ENCODE data around the gene RFPL2.
"Not testable (repeated sequence)": the region's sequence is repeated elsewhere in the genome, so short reads cannot be mapped to it uniquely, and the experiment has no call there.

Gene RFPL2

DNA sequence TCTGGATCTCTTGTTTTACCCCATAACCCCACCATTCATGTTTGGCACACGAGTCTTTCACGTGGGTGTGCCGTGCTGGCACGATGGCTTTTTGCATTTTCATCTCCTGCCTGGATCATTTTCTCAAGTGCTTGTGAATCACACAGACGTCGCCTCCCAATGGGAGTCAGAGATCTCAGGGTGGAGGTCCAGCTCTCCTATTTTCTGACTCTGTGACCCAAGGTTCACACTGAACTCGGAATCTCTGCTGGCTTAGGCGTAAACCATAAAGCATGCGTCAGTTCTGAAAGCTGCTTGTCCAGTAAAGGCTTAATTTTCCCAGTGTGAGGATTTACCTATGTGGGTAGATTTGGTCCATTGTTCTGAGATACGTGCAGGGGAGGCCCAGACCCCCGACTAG, 29.8 kb downstream of the RFPL2 start:
- DNase-seq (ENCODE audit: low read depth, low spot score) = no peak
- CTCF ChIA-PET = no interaction called here
- no peak overlapping the region for H3K4me3 ChIP-seq (ENCODE audit: low read depth, low read length)
- POLR2A ChIA-PET = no interaction called here
- TF ChIP-seq, protein P1, sequence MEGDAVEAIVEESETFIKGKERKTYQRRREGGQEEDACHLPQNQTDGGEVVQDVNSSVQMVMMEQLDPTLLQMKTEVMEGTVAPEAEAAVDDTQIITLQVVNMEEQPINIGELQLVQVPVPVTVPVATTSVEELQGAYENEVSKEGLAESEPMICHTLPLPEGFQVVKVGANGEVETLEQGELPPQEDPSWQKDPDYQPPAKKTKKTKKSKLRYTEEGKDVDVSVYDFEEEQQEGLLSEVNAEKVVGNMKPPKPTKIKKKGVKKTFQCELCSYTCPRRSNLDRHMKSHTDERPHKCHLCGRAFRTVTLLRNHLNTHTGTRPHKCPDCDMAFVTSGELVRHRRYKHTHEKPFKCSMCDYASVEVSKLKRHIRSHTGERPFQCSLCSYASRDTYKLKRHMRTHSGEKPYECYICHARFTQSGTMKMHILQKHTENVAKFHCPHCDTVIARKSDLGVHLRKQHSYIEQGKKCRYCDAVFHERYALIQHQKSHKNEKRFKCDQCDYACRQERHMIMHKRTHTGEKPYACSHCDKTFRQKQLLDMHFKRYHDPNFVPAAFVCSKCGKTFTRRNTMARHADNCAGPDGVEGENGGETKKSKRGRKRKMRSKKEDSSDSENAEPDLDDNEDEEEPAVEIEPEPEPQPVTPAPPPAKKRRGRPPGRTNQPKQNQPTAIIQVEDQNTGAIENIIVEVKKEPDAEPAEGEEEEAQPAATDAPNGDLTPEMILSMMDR (IDR thresholded peaks at IDR 0.05; ENCODE audit: insufficient read depth, low read length, missing control alignments) = no peak

DNA sequence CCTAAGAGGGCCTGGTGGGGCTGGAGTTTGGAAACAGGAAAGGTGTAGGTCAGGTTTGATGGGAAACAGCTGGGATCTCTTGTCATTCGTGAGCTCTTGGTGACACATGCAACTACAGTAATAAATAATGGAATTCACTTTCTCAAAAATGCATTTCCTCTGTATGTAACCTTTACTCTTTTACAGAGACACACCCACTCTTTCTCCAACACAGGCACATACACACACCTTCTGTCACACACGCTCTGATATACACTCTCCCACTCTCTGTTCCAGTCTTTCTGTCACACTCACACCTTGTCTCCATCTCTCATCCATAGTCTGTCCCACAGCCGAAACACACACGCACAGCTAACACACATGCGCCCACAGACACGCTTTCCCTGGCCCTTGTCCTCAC, 39.2 kb downstream of the RFPL2 start:
- DNase-seq (ENCODE audit: low read depth, low spot score) = no peak
- no peak overlapping the region for H3K4me3 ChIP-seq (ENCODE audit: low read depth, low read length)
- POLR2A ChIA-PET = no interaction called here
- CTCF ChIA-PET = no interaction called here
- TF ChIP-seq, protein P1 (IDR thresholded peaks at IDR 0.05; ENCODE audit: insufficient read depth, low read length, missing control alignments) = no peak

DNA sequence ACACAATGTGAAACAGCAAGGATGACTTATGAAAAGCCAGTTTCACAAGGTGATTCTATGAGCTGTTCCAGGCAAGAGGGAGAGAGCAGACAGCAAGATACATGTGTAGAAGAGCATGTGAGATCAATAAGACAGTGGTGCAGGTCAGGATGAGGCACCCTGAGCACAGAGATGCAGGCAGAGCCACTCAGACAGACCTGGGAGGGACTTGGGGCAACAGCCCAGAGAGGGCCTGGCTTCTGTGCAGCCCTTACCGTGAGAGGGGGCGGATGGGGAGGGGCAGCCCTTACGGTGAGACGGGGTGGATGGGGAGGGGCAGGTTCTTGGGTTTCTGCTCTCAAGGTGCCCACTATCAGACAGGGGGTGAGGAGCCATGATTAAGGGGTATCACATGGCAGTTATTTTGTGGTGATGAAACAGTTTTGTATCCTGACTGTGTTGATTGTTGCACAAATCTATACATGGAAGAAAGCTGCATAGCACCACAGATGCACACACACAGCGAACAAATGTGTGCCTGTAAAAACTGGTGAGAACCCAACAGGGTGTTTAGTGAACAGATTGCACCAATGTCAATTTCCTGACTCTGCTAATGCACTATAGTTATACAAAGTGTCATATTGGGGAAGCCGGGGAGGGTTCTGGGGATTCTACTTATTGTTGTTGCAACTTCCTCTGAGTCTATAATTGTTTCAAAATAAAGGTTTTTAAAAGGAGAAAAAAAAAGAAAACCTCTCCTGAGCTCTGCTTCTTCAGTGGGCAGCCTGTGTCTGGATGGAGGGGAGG, 40.6 kb downstream of the RFPL2 start:
- TF ChIP-seq, protein P1 (IDR thresholded peaks at IDR 0.05; ENCODE audit: insufficient read depth, low read length, missing control alignments) = no peak
- H3K4me3 ChIP-seq (ENCODE audit: low read depth, low read length) = no peak overlapping the region
- no peak for DNase-seq (ENCODE audit: low read depth, low spot score)
- ChIA-PET POLR2A (no interaction called here), CTCF (no interaction called here)

DNA sequence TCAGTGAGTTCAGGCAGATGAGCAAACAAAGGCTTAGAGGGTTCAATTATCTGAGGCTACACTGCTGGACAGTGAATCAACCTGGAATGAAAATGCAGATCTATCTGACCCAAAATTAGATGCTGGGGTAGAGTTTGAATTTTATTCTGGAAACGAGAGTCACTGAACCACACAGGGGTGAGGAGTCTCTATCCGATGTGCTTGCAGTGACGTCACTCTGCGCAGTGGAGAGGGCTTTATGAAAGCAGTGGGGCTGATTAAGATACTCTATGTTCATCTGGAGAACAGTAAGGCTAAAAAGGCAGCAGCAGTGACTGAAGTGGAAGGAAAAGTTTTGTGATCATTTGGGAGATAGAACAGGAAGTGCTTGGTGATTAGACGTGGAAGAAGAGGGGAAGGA, 44.5 kb downstream of the RFPL2 start:
- CTCF ChIA-PET; H3K4me3 ChIP-seq (ENCODE audit: low read depth, low read length); POLR2A ChIA-PET; DNase-seq (ENCODE audit: low read depth, low spot score): not testable (repeated sequence)

DNA sequence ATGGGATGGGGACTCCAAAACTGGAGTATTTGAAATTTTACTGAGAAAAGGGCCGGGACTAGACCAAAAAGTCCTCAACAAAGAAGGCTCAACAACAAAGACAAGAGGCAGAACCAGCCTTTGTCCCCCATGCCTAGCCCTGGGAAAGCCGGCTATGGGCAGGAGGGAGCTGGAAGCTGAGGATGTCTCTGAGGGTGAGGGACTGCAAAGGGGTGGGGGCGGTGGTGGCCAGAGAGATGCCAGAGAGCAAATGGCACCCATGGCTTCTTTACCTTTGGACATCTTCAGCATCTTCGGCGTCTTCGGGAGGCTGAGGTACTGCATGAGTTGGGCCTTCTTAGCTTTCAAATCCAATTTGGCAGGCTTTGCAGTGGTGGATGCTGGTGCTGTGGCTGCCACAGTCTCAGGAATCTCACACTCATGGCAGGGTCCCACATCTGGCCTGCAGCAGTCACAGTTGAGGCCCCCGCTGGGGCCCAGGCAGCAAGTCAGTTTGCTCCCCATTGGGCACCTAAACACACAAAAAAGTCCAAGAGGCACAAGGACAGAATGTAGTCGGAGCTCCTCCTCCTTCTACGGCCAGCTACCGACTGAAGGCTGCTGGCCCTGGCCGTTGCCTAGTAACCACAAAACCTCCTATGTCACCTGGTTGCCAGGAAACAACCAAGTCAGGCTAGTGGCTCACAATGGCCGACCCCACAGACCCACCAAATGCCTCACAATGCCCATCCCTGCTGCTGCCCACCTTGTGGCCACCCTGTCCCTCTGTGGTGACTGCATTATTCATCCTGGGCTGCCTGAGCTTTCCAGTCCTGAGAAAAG, 46.0 kb downstream of the RFPL2 start, which contains the start of gene C22orf42:
Gene C22orf42, minus strand, starts transcription at position 592 of the 822 bp plus-strand sequence. Its CDS starts 88 bp downstream, at position 504.
- H3K4me3 ChIP-seq (ENCODE audit: low read depth, low read length) = no peak within 1 kb of the TSS
- ChIA-PET POLR2A (no interaction called here), CTCF (no interaction called here)
- TF ChIP-seq, protein P1 (IDR thresholded peaks at IDR 0.05; ENCODE audit: insufficient read depth, low read length, missing control alignments) = no peak
- no peak for DNase-seq (ENCODE audit: low read depth, low spot score)

DNA sequence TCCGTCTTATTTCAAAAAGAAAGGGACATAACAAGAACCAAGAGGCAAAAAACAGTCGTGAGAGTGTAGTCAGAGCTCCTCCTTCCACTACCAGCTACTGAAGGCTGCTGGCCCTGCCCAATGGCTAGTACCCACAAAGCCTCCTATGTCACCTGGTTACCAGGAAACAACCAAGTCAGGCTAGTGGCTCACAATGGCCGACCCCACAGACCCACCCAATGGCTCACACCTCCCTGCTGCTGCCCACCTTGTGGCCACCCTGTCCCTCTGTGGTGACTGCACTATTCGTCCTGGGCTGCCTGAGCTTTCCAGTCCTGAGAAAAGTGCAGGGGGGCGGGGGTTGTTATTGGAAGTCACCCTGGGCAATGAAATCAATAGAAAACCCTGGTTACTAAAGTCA, 47.2 kb downstream of the RFPL2 start:
- CTCF ChIA-PET; DNase-seq (ENCODE audit: low read depth, low spot score); POLR2A ChIA-PET; H3K4me3 ChIP-seq (ENCODE audit: low read depth, low read length): not testable (repeated sequence)

DNA sequence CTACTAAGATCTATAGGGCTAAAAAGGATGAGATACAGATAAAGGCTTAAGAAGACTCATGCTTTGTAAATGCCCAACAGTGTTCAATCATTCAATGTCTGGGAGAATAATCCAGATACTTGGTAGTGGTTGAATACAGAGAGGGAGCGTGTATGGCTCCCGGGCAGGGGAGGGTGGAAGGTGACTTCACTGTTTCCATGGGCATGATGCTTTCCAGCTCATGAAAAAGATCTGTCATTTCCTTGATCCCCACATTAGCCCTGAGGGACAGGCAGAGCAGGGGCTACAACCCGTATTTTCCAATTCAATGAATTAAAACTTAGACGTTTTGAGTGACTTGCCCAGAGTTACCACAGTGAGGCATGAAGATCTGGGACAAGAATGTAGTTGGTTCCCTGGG, 50.1 kb downstream of the RFPL2 start:
- POLR2A ChIA-PET; DNase-seq (ENCODE audit: low read depth, low spot score); CTCF ChIA-PET; H3K4me3 ChIP-seq (ENCODE audit: low read depth, low read length): not testable (repeated sequence)

DNA sequence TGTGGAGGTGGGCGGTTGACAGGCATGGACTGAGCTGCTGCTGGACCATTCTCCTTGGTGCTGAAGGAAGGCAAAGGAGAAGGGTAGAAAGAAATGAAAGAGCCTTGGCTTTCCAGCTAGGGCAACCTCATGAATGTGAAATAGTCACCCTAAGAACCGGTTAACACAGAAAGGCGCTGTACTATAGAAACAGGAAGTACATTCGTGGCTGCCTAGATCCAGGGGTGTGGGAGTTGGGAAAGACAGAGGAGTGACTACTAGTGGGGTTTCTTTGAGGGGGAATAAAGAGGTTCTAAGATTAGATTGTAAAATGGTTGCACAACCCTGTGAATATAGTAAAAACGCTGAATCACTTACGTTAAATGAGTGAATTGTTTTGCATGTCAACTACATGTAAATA, 53.2 kb downstream of the RFPL2 start:
- POLR2A ChIA-PET; DNase-seq (ENCODE audit: low read depth, low spot score); H3K4me3 ChIP-seq (ENCODE audit: low read depth, low read length); CTCF ChIA-PET: not testable (repeated sequence)

DNA sequence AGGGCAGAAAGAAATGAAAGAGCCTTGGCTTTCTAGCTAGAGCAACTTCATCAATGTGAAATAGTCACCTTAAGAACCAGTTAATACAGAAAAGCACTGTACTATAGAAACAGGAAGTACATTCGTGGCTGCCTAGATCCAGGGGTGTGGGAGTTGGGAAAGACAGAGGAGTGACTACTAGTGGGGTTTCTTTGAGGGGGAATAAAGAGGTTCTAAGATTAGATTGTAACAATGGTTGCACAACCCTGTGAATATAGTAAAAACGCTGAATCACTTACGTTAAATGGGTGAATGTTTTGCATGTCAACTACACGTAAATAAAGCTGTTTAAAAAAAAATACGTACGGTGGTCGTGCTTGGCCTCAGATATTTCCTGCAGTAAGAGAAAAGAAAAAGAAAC, 54.2 kb downstream of the RFPL2 start:
- DNase-seq (ENCODE audit: low read depth, low spot score); H3K4me3 ChIP-seq (ENCODE audit: low read depth, low read length); CTCF ChIA-PET; POLR2A ChIA-PET: not testable (repeated sequence)

DNA sequence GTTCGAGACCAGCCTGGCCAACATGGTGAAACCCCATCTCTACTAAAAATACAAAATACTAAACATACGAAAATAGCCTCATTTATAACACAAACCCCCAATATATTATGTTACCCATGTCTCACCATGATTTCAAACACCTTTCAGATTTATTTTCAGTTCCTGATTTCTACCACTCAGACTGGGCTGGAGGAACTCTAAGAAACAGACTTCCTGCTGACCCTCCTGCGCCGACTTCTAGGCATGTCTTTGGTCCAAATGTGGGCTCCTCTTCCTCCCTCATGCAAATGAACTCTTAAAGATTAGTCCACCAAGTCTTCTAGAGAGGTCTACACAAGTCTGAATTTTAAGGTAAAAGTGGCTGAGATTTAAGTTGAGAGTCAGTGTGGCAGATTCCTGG, 56.5 kb downstream of the RFPL2 start:
- POLR2A ChIA-PET; H3K4me3 ChIP-seq (ENCODE audit: low read depth, low read length); DNase-seq (ENCODE audit: low read depth, low spot score); CTCF ChIA-PET: not testable (repeated sequence)

DNA sequence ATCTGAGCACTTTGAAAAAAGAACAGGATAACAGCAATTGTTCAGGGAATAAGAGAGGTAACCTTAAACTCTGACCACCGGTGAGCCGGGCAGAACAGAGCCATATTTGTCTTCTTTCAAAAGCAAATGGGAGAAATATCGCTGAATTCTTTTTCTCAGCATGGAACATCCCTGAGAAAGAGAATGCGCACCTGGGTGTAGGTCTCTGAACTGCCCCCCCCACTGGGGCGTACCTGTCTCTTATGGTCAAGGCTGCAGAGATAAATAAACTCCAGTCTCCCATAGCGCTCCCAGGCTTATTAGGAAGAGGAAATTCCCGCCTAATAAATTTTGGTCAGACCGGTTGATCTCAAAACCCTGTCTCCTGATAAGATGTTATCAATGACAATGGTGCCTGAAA, 57.7 kb downstream of the RFPL2 start:
- POLR2A ChIA-PET; H3K4me3 ChIP-seq (ENCODE audit: low read depth, low read length); CTCF ChIA-PET; DNase-seq (ENCODE audit: low read depth, low spot score): not testable (repeated sequence)
